ENCODE data around the gene GRIA1. TPM values are rescaled to one million over a fixed set of nuclear protein-coding genes. Genes with fewer than 3 reads are reported as not detected.

GRIA1 gene
- total RNA-seq, 4 donors from 2014 or later: 0.27 to 1.9 (median 0.99) TPM

DNA sequence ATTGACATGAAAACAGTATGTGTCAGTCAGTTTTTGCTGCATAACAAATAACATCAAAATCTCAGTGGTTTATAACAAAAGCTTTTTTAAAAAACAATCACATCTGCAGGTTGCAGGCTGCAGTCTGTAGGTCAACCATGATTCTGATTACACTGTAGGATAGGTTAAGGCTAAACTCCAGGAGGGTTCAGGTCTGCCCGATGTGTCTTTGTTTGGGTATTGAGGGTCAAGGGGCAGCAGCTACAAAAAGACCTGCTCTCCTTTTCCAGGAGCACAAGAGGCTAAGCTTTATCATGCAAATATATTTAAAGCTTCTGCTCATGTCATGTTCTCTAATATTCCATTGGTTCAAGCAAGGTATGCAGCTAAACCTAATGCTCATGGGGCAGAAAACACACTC is 18.2 kb downstream of the GRIA1 start:
- WGBS, 2 donors (ENCODE audit: low coverage in 1 of 2): 43 to 67% methylated on average over 1 of the region's 1 CpG
- H3K27ac ChIP-seq: no peak overlapping the region
- no peak for ATAC-seq
- H3K4me1 ChIP-seq: no peaks in the 10 kb centered on the region
- TF ChIP-seq, protein P1, sequence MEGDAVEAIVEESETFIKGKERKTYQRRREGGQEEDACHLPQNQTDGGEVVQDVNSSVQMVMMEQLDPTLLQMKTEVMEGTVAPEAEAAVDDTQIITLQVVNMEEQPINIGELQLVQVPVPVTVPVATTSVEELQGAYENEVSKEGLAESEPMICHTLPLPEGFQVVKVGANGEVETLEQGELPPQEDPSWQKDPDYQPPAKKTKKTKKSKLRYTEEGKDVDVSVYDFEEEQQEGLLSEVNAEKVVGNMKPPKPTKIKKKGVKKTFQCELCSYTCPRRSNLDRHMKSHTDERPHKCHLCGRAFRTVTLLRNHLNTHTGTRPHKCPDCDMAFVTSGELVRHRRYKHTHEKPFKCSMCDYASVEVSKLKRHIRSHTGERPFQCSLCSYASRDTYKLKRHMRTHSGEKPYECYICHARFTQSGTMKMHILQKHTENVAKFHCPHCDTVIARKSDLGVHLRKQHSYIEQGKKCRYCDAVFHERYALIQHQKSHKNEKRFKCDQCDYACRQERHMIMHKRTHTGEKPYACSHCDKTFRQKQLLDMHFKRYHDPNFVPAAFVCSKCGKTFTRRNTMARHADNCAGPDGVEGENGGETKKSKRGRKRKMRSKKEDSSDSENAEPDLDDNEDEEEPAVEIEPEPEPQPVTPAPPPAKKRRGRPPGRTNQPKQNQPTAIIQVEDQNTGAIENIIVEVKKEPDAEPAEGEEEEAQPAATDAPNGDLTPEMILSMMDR (IDR thresholded peaks at IDR 0.05): no peak
- TF ChIP-seq POLR2A (IDR thresholded peaks at IDR 0.05): no peak
- no peak for TF ChIP-seq POLR2AphosphoS5 (IDR thresholded peaks at IDR 0.05)
- no peak for TF ChIP-seq EP300 (IDR thresholded peaks at IDR 0.05)
- peaks cover 0 to under 1% (median 0%) of the 10 kb centered on the region in 3 donors for H3K9me3 ChIP-seq
- no peaks in the 10 kb centered on the region for H3K27me3 ChIP-seq
- H3K36me3 ChIP-seq: no peaks in the 10 kb centered on the region
- H3K4me3 ChIP-seq: no peak overlapping the region

DNA sequence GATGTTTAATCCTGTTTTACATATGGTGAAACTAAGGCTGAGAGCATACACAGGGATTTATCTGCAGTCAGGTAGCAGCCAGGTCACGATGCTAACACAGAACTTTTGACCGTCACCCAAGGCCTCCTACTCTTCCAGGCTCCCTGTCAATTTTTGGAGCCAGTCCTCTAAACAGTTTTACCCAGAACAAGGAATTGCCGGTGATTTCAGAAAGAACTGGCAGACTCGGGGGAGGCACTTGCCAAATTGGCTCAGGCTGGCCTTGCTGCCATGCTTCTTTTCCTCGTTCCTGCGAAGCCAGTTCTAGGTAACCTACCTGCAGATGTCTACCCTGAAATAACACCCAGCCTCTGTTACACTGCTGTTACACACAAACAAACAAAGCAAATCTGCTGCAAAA is 21.2 kb downstream of the GRIA1 start:
- no peaks in the 10 kb centered on the region for H3K4me1 ChIP-seq
- H3K4me3 ChIP-seq: no peak overlapping the region
- peaks cover 0 to 8% (median 0%) of the 10 kb centered on the region in 3 donors for H3K9me3 ChIP-seq
- no peaks in the 10 kb centered on the region for H3K27me3 ChIP-seq
- H3K27ac ChIP-seq: no peak overlapping the region
- no peak for ATAC-seq
- no peaks in the 10 kb centered on the region for H3K36me3 ChIP-seq
- 73% methylated on average over 2 of the region's 6 CpGs; no CpG with 5 or more reads in 1 of the 2 donors for WGBS, 2 donors (ENCODE audit: low coverage in 1 of 2)
- TF ChIP-seq EP300 (IDR thresholded peaks at IDR 0.05): no peak
- TF ChIP-seq, protein P1 (IDR thresholded peaks at IDR 0.05): no peak
- no peak for TF ChIP-seq POLR2AphosphoS5 (IDR thresholded peaks at IDR 0.05)
- no peak for TF ChIP-seq POLR2A (IDR thresholded peaks at IDR 0.05)

DNA sequence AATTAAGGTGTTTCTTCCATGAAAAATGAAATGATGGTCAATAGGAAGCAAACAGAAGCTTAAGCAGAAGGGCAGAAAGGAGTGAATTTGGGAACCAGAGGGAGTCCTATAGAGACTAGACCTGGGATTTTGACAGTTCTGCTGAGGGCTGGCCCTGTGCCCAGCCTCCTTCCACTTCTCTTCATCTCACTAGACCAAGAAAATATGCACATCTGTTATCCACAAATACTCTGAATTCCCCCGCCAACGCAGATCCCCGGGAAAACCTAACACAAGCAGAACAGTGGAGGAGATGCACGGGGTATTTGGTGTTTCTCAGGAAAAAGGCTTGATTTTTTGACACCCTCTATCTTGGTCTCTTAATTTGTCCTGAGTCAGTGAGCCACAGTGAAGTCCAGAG is 22.7 kb downstream of the GRIA1 start:
- Histone ChIP-seq H3K9me3 (peaks cover 0 to 8% (median 0%) of the 10 kb centered on the region in 3 donors), H3K4me1 (no peaks in the 10 kb centered on the region), H3K36me3 (no peaks in the 10 kb centered on the region), H3K27ac (no peak overlapping the region), H3K27me3 (no peaks in the 10 kb centered on the region), H3K4me3 (no peak overlapping the region)
- ATAC-seq: no peak
- no peak for TF ChIP-seq EP300 (IDR thresholded peaks at IDR 0.05)
- 56 to 62% methylated on average over 4 of the region's 4 CpGs for WGBS, 2 donors (ENCODE audit: low coverage in 1 of 2)

DNA sequence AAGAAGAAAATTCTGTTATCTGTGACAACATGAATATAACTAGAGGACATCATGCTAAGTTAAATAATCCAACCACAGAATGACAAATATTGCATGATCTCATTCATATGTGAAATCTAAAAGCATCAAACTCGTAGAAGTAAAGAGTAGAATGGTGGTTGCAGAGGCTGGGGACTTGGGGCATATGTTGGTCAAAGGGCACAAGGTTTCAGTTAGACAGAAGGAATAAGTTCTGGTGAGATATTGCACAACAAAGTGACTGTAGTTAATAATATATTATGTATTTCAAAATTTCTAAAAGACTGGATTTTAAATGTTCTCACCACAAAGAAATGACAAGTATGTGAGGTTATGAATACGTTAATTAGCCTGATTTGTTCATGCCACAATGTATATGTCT is 24.8 kb downstream of the GRIA1 start:
- Histone ChIP-seq H3K4me1 (no peaks in the 10 kb centered on the region), H3K9me3 (peaks cover 0 to 8% (median 0%) of the 10 kb centered on the region in 3 donors), H3K27me3 (no peaks in the 10 kb centered on the region), H3K27ac (no peak overlapping the region), H3K4me3 (no peak overlapping the region), H3K36me3 (no peaks in the 10 kb centered on the region)
- ATAC-seq: no peak
- TF ChIP-seq EP300 (IDR thresholded peaks at IDR 0.05): no peak
- TF ChIP-seq, protein P1 (IDR thresholded peaks at IDR 0.05): no peak
- no peak for TF ChIP-seq POLR2A (IDR thresholded peaks at IDR 0.05)
- TF ChIP-seq POLR2AphosphoS5 (IDR thresholded peaks at IDR 0.05): no peak
- WGBS, 2 donors (ENCODE audit: low coverage in 1 of 2): 72 to 86% methylated on average over 2 of the region's 2 CpGs

DNA sequence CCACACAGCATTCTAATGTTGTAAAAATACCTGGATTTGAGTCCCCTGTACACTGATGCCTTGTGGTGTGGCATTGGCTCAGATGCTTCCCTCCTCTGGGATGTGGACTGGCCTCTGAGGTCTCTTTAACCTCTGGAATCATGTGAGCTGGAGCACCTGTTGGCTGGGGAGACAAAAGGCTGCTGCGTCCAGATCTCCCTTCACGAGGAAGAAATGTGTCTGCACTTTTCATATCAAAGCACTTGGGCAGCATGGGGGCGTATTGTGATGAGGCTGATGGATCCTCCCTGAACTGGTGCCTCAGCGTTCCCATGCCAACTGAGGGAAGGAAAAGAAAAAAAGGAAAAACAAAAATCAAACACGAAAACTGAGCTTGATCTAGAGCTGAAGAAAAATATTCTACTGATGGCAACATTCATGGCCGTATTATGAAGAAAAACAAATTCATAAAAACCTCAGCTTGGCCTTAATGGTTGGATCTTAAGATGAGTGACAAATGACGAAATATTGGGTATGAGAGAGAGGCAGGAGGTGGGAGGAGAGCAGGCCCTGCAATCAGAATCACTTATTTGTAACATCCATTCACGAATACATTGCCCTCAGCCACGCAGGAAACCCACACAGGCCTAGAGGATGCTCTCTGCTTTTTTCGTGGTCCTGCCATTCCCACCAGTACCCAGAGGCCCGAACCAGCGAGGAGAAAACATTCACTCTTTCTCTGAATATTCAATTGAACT is 26.2 kb downstream of the GRIA1 start:
- ATAC-seq: no peak
- Histone ChIP-seq H3K27ac (no peak overlapping the region), H3K36me3 (no peaks in the 10 kb centered on the region), H3K27me3 (no peaks in the 10 kb centered on the region), H3K4me1 (no peaks in the 10 kb centered on the region), H3K9me3 (peaks cover 0 to 8% (median 0%) of the 10 kb centered on the region in 3 donors), H3K4me3 (no peak overlapping the region)
- TF ChIP-seq POLR2AphosphoS5 (IDR thresholded peaks at IDR 0.05): no peak
- TF ChIP-seq POLR2A (IDR thresholded peaks at IDR 0.05): no peak
- TF ChIP-seq, protein P1 (IDR thresholded peaks at IDR 0.05): no peak
- TF ChIP-seq EP300 (IDR thresholded peaks at IDR 0.05): no peak
- 64 to 70% methylated on average over 6 to 12 of the region's 12 CpGs for WGBS, 2 donors (ENCODE audit: low coverage in 1 of 2)

Data from gastroesophageal sphincter (tissue), 4 donors.